Measurements from ENCODE around the gene RAC3.

GRCh38 chr17:81999976-82000802 lies 31.3 kb upstream of the RAC3 start:
- TF ChIP-seq, protein P1, sequence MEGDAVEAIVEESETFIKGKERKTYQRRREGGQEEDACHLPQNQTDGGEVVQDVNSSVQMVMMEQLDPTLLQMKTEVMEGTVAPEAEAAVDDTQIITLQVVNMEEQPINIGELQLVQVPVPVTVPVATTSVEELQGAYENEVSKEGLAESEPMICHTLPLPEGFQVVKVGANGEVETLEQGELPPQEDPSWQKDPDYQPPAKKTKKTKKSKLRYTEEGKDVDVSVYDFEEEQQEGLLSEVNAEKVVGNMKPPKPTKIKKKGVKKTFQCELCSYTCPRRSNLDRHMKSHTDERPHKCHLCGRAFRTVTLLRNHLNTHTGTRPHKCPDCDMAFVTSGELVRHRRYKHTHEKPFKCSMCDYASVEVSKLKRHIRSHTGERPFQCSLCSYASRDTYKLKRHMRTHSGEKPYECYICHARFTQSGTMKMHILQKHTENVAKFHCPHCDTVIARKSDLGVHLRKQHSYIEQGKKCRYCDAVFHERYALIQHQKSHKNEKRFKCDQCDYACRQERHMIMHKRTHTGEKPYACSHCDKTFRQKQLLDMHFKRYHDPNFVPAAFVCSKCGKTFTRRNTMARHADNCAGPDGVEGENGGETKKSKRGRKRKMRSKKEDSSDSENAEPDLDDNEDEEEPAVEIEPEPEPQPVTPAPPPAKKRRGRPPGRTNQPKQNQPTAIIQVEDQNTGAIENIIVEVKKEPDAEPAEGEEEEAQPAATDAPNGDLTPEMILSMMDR (IDR thresholded peaks at IDR 0.05): no peak
- no peak for TF ChIP-seq POLR2A (IDR thresholded peaks at IDR 0.05)

All from right lobe of liver (tissue), 4 donors.